ENCODE data around the gene TP53RK. TPM values are rescaled to one million over a fixed set of nuclear protein-coding genes. Genes with fewer than 3 reads are reported as not detected.
A peak's percentile ranks its signal among the peaks of the same experiment; 100 is the strongest.

Gene TP53RK
- total RNA-seq, result 10 to 100 TPM; 14.6 to 21.3 (median 18.7) TPM

GRCh38 chr20:46689082-46689753 lies at the start of gene TP53RK:
TSS of gene TP53RK (minus strand) at chr20:46689444. CDS start at chr20:46689414, 30 bp downstream.
- WGBS, 2 donors (ENCODE audit: low coverage in 1 of 2), result 1% methylated on average over 28 to 32 of the region's 71 CpGs

GRCh38 chr20:46735436-46735835 lies 46.2 kb upstream of the TP53RK start:
- no peak overlapping the region for H3K27ac ChIP-seq
- 96 to 100% methylated on average over 2 of the region's 2 CpGs for WGBS, 2 donors (ENCODE audit: low coverage in 1 of 2)
- H3K4me3 ChIP-seq, result no peak overlapping the region
- H3K4me1 ChIP-seq, result no peaks in the 10 kb centered on the region
- ATAC-seq, result no peak
- no peaks in the 10 kb centered on the region for H3K9me3 ChIP-seq
- peaks cover 0 to 42% of the 10 kb centered on the region in 2 donors for H3K36me3 ChIP-seq
- peaks cover 14% of the 10 kb centered on the region for H3K27me3 ChIP-seq
- TF ChIP-seq EP300 (IDR thresholded peaks at IDR 0.05), result no peak
- TF ChIP-seq CTCF (IDR thresholded peaks at IDR 0.05), result no peak
- TF ChIP-seq POLR2A (IDR thresholded peaks at IDR 0.05), result no peak
- TF ChIP-seq POLR2AphosphoS5 (IDR thresholded peaks at IDR 0.05), result no peak

More at GRCh38 chr20:46689082-46689753, at the start of gene TP53RK:
- H3K4me1 ChIP-seq, result peaks cover 15 to 49% (median 16%) of the 10 kb centered on the region in 3 donors
- H3K9me3 ChIP-seq, result no peaks in the 10 kb centered on the region
- peak within 1 kb of the TSS; percentile 90 to 97 (median 97) for H3K27ac ChIP-seq
- peak within 1 kb of the TSS; percentile 81 to 83 for H3K4me3 ChIP-seq
- peak; percentile 83 for TF ChIP-seq POLR2A (IDR thresholded peaks at IDR 0.05)
- TF ChIP-seq EP300 (IDR thresholded peaks at IDR 0.05), result no peak
- peak; percentile 75 for TF ChIP-seq POLR2AphosphoS5 (IDR thresholded peaks at IDR 0.05)
- peak in 3 of 4 experiments; percentile 42 to 71 (median 67) for TF ChIP-seq CTCF (IDR thresholded peaks at IDR 0.05)
- ATAC-seq, result peak; percentile 97
- no peaks in the 10 kb centered on the region for H3K27me3 ChIP-seq
- H3K36me3 ChIP-seq, result peaks cover 0 to 24% of the 10 kb centered on the region in 2 donors

GRCh38 chr20:46731770-46732169 lies 42.5 kb upstream of the TP53RK start:
- TF ChIP-seq POLR2A (IDR thresholded peaks at IDR 0.05), result no peak
- no peak for TF ChIP-seq EP300 (IDR thresholded peaks at IDR 0.05)
- TF ChIP-seq CTCF (IDR thresholded peaks at IDR 0.05), result no peak
- no peak for TF ChIP-seq POLR2AphosphoS5 (IDR thresholded peaks at IDR 0.05)
- ATAC-seq, result no peak
- no peak overlapping the region for H3K27ac ChIP-seq
- WGBS, 2 donors (ENCODE audit: low coverage in 1 of 2), result 29 to 90% methylated on average over 1 to 4 of the region's 4 CpGs
- H3K4me1 ChIP-seq, result no peaks in the 10 kb centered on the region
- H3K9me3 ChIP-seq, result no peaks in the 10 kb centered on the region
- no peak overlapping the region for H3K4me3 ChIP-seq
- H3K36me3 ChIP-seq, result peaks cover 0 to 62% of the 10 kb centered on the region in 2 donors
- H3K27me3 ChIP-seq, result no peaks in the 10 kb centered on the region

GRCh38 chr20:46725186-46726165 lies 36.2 kb upstream of the TP53RK start:
- TF ChIP-seq POLR2AphosphoS5 (IDR thresholded peaks at IDR 0.05) (no peak), EP300 (IDR thresholded peaks at IDR 0.05) (no peak), POLR2A (IDR thresholded peaks at IDR 0.05) (no peak)
- Histone ChIP-seq H3K27me3 (no peaks in the 10 kb centered on the region), H3K4me1 (no peaks in the 10 kb centered on the region), H3K4me3 (no peak overlapping the region), H3K9me3 (peaks cover 0 to 15% (median 0%) of the 10 kb centered on the region in 3 donors), H3K27ac (no peak overlapping the region), H3K36me3 (peaks cover 0 to 45% of the 10 kb centered on the region in 2 donors)
- 95% methylated on average over 4 of the region's 27 CpGs; no CpG with 5 or more reads in 1 of the 2 donors for WGBS, 2 donors (ENCODE audit: low coverage in 1 of 2)
- no peak for ATAC-seq

GRCh38 chr20:46724343-46724959 lies 35.2 kb upstream of the TP53RK start:
- Histone ChIP-seq H3K36me3 (peaks cover 0 to 53% of the 10 kb centered on the region in 2 donors), H3K4me3 (no peak overlapping the region), H3K27ac (no peak overlapping the region), H3K27me3 (no peaks in the 10 kb centered on the region), H3K9me3 (peaks cover 0 to 16% (median 0%) of the 10 kb centered on the region in 3 donors), H3K4me1 (no peaks in the 10 kb centered on the region)
- whole genome bisulfite sequencing, 2 donors (ENCODE audit: low coverage in 1 of 2), result 26 to 61% methylated on average over 1 of the region's 1 CpG
- no peak for TF ChIP-seq CTCF (IDR thresholded peaks at IDR 0.05)
- TF ChIP-seq POLR2AphosphoS5 (IDR thresholded peaks at IDR 0.05), result no peak
- TF ChIP-seq EP300 (IDR thresholded peaks at IDR 0.05), result no peak
- TF ChIP-seq POLR2A (IDR thresholded peaks at IDR 0.05), result no peak
- ATAC-seq, result no peak
